K562 (cell line): Measurements from ENCODE around the gene CCSER2. TPM values are rescaled to one million over a fixed set of nuclear protein-coding genes. Genes with fewer than 3 reads are reported as not detected.

Experiments used
- DMBX1 ChIP-seq: fragments of 250-450 bp; sonication (Bioruptor Pico); IDR thresholded peaks from 2 replicates; pipeline ENCODE4 v1.8.0; 2022; ENCODE audit warnings: inconsistent platforms, mild to moderate bottlenecking, moderate library complexity, borderline replicate concordance
- MYNN ChIP-seq, 2 experiments: sonication (generic); formaldehyde crosslinking in 1 of 2; IDR thresholded peaks; 2 replicates each; pipeline versions ENCODE4 v1.5.0 to v1.6.1; 2016 to 2020; ENCODE audit warnings: antibody characterized with exemption in 1 of 2, missing genetic modification reagents in 1 of 2
- RB1 ChIP-seq: fragments of 450-650 bp; IDR thresholded peaks from 2 replicates; pipeline ENCODE4 v1.6.1; 2017; ENCODE audit warnings: low read depth, mild to moderate bottlenecking
- RCOR1 ChIP-seq, 2 experiments: IDR thresholded peaks; 2 replicates each; pipeline ENCODE4 v1.6.1; 2012; ENCODE audit warnings: low read depth in 2 of 2, low read length in 2 of 2, borderline replicate concordance in 1 of 2, improper control_type of control experiment in 1 of 2
- SREBF1 ChIP-seq: fragments of 150-350 bp; IDR thresholded peaks from 2 replicates; pipeline ENCODE4 v1.6.1; 2014; ENCODE audit warnings: antibody characterized with exemption, low read depth, low read length, borderline replicate concordance
- SRSF9 ChIP-seq: fragments of 200-400 bp; formaldehyde crosslinking; IDR thresholded peaks from 2 replicates; pipeline ENCODE4 v1.6.1; 2017; ENCODE audit warnings: low read depth, low read length, borderline replicate concordance
- ZNF24 ChIP-seq: fragments of 450-650 bp; IDR thresholded peaks from 2 replicates; pipeline ENCODE4 v1.6.1; 2016
- ZNF766 ChIP-seq: fragments of 200-800 bp; sonication (Bioruptor generic); conservative IDR thresholded peaks from 2 replicates; pipeline ENCODE4 v1.6.1; 2016; ENCODE audit warnings: missing genetic modification characterization, missing compliant biosample characterization
- polyA plus RNA-seq, 8 experiments: library from polyadenylated mRNA; depleted of rRNA in 4 of 8; stranded (reverse) in 5 of 8; unstranded in 3 of 8; fragments of >200 nt; fragmentation: Nextera tagmentation in 2 of 8; fragmentation: Illumina TruSeq in 1 of 8; extraction: Ambion mirVana in 2 of 8; extraction: Trizol in 1 of 8; gene quantifications; 2 replicates each; pipeline versions ENCODE4 v1.2.1 to v1.2.3, GENCODE V29; 2011 to 2014; ENCODE audit warnings: inconsistent platforms in 1 of 8, missing spikeins in 1 of 8
- total RNA-seq, 7 experiments: library from RNA; depleted of rRNA in 6 of 7; stranded (reverse); fragments of >200 nt in 6 of 7; fragmentation: Illumina TruSeq in 2 of 7; extraction: Trizol in 2 of 7; gene quantifications; 2 replicates each; pipeline versions ENCODE4 v1.2.1 to v1.2.3, GENCODE V29; 2011 to 2021; ENCODE audit warnings: low replicate concordance in 1 of 7
- TF ChIP-seq, protein P1 (sequence below): fragments of 450-650 bp; IDR thresholded peaks from 2 replicates; pipeline ENCODE4 v1.6.1; 2016; ENCODE audit warnings: mild to moderate bottlenecking, moderate library complexity
- TF ChIP-seq, protein P2 (sequence below): fragments of 450-650 bp; conservative IDR thresholded peaks from 2 replicates; pipeline ENCODE4 v1.6.1; 2016; ENCODE audit warnings: missing genetic modification characterization, low read depth, mild to moderate bottlenecking, missing compliant biosample characterization, moderate library complexity
- TF ChIP-seq, protein P3 (sequence below): fragments of 200-800 bp; sonication (Bioruptor generic); IDR thresholded peaks from 2 replicates; pipeline ENCODE4 v1.6.1; 2017; ENCODE audit warnings: missing genetic modification characterization, missing compliant biosample characterization

Gene CCSER2
- total and polyA plus RNA-seq, 9 of the 15 experiments (the other 6 are each of a cell fraction or from before 2014, with no cell fraction given): 2.7 to 15.1 (median 9.7) TPM

DNA sequence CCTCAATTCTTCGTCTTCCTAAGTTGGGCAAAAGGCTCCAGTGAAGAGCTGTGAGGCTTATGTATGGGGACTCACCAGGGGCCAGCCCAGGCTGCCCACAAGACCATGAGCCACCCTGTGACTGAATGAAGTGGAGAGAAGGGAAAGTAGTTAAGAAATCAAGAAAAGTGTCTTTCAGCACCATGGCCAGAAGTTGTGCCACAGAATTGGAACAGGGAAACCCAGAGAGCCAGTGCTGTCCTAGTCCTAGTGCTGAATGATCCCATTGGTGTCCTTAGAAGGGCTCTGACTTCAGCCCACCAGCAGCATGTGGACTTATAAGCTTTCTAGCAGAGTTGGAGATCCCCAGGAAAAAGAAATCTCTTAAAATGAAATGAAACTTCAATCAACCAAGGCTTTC is 37.0 kb upstream of the CCSER2 start (continued):
- TF ChIP-seq, protein P1, sequence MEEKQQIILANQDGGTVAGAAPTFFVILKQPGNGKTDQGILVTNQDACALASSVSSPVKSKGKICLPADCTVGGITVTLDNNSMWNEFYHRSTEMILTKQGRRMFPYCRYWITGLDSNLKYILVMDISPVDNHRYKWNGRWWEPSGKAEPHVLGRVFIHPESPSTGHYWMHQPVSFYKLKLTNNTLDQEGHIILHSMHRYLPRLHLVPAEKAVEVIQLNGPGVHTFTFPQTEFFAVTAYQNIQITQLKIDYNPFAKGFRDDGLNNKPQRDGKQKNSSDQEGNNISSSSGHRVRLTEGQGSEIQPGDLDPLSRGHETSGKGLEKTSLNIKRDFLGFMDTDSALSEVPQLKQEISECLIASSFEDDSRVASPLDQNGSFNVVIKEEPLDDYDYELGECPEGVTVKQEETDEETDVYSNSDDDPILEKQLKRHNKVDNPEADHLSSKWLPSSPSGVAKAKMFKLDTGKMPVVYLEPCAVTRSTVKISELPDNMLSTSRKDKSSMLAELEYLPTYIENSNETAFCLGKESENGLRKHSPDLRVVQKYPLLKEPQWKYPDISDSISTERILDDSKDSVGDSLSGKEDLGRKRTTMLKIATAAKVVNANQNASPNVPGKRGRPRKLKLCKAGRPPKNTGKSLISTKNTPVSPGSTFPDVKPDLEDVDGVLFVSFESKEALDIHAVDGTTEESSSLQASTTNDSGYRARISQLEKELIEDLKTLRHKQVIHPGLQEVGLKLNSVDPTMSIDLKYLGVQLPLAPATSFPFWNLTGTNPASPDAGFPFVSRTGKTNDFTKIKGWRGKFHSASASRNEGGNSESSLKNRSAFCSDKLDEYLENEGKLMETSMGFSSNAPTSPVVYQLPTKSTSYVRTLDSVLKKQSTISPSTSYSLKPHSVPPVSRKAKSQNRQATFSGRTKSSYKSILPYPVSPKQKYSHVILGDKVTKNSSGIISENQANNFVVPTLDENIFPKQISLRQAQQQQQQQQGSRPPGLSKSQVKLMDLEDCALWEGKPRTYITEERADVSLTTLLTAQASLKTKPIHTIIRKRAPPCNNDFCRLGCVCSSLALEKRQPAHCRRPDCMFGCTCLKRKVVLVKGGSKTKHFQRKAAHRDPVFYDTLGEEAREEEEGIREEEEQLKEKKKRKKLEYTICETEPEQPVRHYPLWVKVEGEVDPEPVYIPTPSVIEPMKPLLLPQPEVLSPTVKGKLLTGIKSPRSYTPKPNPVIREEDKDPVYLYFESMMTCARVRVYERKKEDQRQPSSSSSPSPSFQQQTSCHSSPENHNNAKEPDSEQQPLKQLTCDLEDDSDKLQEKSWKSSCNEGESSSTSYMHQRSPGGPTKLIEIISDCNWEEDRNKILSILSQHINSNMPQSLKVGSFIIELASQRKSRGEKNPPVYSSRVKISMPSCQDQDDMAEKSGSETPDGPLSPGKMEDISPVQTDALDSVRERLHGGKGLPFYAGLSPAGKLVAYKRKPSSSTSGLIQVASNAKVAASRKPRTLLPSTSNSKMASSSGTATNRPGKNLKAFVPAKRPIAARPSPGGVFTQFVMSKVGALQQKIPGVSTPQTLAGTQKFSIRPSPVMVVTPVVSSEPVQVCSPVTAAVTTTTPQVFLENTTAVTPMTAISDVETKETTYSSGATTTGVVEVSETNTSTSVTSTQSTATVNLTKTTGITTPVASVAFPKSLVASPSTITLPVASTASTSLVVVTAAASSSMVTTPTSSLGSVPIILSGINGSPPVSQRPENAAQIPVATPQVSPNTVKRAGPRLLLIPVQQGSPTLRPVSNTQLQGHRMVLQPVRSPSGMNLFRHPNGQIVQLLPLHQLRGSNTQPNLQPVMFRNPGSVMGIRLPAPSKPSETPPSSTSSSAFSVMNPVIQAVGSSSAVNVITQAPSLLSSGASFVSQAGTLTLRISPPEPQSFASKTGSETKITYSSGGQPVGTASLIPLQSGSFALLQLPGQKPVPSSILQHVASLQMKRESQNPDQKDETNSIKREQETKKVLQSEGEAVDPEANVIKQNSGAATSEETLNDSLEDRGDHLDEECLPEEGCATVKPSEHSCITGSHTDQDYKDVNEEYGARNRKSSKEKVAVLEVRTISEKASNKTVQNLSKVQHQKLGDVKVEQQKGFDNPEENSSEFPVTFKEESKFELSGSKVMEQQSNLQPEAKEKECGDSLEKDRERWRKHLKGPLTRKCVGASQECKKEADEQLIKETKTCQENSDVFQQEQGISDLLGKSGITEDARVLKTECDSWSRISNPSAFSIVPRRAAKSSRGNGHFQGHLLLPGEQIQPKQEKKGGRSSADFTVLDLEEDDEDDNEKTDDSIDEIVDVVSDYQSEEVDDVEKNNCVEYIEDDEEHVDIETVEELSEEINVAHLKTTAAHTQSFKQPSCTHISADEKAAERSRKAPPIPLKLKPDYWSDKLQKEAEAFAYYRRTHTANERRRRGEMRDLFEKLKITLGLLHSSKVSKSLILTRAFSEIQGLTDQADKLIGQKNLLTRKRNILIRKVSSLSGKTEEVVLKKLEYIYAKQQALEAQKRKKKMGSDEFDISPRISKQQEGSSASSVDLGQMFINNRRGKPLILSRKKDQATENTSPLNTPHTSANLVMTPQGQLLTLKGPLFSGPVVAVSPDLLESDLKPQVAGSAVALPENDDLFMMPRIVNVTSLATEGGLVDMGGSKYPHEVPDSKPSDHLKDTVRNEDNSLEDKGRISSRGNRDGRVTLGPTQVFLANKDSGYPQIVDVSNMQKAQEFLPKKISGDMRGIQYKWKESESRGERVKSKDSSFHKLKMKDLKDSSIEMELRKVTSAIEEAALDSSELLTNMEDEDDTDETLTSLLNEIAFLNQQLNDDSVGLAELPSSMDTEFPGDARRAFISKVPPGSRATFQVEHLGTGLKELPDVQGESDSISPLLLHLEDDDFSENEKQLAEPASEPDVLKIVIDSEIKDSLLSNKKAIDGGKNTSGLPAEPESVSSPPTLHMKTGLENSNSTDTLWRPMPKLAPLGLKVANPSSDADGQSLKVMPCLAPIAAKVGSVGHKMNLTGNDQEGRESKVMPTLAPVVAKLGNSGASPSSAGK: no peak
- TF ChIP-seq RCOR1 (IDR thresholded peaks at IDR 0.05; ENCODE audit: borderline replicate concordance in 1 of 2, low read depth in 2 of 2, low read length in 2 of 2) (peak in 1 of 2 experiments; percentile 85; a peak in 1 of 4 replicates), MYNN (IDR thresholded peaks at IDR 0.05) (no peak), MYNN (CRISPR knock-in tag; IDR thresholded peaks at IDR 0.05) (peak; percentile 58; the same call in 1 of the 2 replicates), ZNF24 (0 out of 2 replicates have a peak, but pooled peaks have one; percentile 16), ZNF766 (CRISPR knock-in tag) (peak; percentile 86), SRSF9 (no peak), SREBF1 (peak; percentile 69; the same call in 1 of the 2 replicates), DMBX1 (CRISPR knock-in tag) (peak; percentile 84; the same call in 1 of the 2 replicates), RB1 (no peak)
- TF ChIP-seq, protein P2, sequence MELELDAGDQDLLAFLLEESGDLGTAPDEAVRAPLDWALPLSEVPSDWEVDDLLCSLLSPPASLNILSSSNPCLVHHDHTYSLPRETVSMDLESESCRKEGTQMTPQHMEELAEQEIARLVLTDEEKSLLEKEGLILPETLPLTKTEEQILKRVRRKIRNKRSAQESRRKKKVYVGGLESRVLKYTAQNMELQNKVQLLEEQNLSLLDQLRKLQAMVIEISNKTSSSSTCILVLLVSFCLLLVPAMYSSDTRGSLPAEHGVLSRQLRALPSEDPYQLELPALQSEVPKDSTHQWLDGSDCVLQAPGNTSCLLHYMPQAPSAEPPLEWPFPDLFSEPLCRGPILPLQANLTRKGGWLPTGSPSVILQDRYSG (tag): 0 out of 2 replicates have a peak, but pooled peaks have one; percentile 29
- TF ChIP-seq, protein P3, sequence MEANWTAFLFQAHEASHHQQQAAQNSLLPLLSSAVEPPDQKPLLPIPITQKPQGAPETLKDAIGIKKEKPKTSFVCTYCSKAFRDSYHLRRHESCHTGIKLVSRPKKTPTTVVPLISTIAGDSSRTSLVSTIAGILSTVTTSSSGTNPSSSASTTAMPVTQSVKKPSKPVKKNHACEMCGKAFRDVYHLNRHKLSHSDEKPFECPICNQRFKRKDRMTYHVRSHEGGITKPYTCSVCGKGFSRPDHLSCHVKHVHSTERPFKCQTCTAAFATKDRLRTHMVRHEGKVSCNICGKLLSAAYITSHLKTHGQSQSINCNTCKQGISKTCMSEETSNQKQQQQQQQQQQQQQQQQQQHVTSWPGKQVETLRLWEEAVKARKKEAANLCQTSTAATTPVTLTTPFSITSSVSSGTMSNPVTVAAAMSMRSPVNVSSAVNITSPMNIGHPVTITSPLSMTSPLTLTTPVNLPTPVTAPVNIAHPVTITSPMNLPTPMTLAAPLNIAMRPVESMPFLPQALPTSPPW (CRISPR knock-in tag): peak; percentile 43
